HFF-Myc (cell line): ENCODE data around the gene ZNF652.
"Not testable (repeated sequence)": the region's sequence is repeated elsewhere in the genome, so short reads cannot be mapped to it uniquely, and the experiment has no call there.

Experiments used
- DNase-seq: peaks from one replicate; pipeline ENCODE4 v3.0.0-alpha.2; 2011; ENCODE audit warnings: low read depth; ENCODE audit errors: extremely low read depth
- H3K4me3 ChIP-seq: replicated peaks from 2 replicates; pipeline ENCODE4 v1.5.1; 2011; ENCODE audit warnings: low read depth, mild to moderate bottlenecking, control low read depth, low read length
- CTCF ChIP-seq: IDR thresholded peaks from 2 replicates; pipeline ENCODE4 v1.5.1; 2012; ENCODE audit warnings: mild to moderate bottlenecking, low read depth, low read length, control low read depth; ENCODE audit errors: missing control alignments

The ZNF652 gene

GRCh38 chr17:49278076-49278475, 84.0 kb downstream of the ZNF652 start:
- DNase-seq: no peak
- H3K4me3 ChIP-seq: no peak overlapping the region
- TF ChIP-seq CTCF: no peak

GRCh38 chr17:49277638-49278037, 84.4 kb downstream of the ZNF652 start:
- no peak for TF ChIP-seq CTCF
- no peak for DNase-seq
- no peak overlapping the region for H3K4me3 ChIP-seq

GRCh38 chr17:49275981-49276380, 86.1 kb downstream of the ZNF652 start:
- DNase-seq, H3K4me3 ChIP-seq: not testable (repeated sequence)

GRCh38 chr17:49269356-49269755, 92.7 kb downstream of the ZNF652 start:
- no peak for TF ChIP-seq CTCF
- no peak overlapping the region for H3K4me3 ChIP-seq
- no peak for DNase-seq

- DNase-seq: no peak
- H3K4me3 ChIP-seq: no peak overlapping the region
- no peak for TF ChIP-seq CTCF
Measured at GRCh38 chr17:49267912-49268311, 94.1 kb downstream of the ZNF652 start.

GRCh38 chr17:49266233-49266632, 95.8 kb downstream of the ZNF652 start:
- H3K4me3 ChIP-seq: no peak overlapping the region
- no peak for TF ChIP-seq CTCF
- no peak for DNase-seq

- not testable (repeated sequence) for DNase-seq, H3K4me3 ChIP-seq
Measured at GRCh38 chr17:49261540-49261939, 100.5 kb downstream of the ZNF652 start.

- TF ChIP-seq CTCF: no peak
- DNase-seq: no peak
- peak overlapping the region; percentile 31 for H3K4me3 ChIP-seq
Measured at GRCh38 chr17:49260817-49261291, 101.2 kb downstream of the ZNF652 start.
